GM12878 (cell line): Measurements from ENCODE around the gene ZNF165. TPM values are rescaled to one million over a fixed set of nuclear protein-coding genes. Genes with fewer than 3 reads are reported as not detected.
A peak's percentile ranks its signal among the peaks of the same experiment; 100 is the strongest.

Source experiments
- ATAC-seq: fragments of 200-7000 bp; cut with Tn5 transposase; 3 replicates; pipeline ENCODE4 v1.9.1; 2020; ENCODE audit warnings: mild to moderate bottlenecking, moderate library complexity
- BruUV-seq: library from RNA; stranded (reverse); fragments of 400-500 nt; replicated peaks from 2 replicates; lab custom pipeline; 2021; lab: Mats Ljungman, UMichigan
- CTCF ChIA-PET: fragments of 300-600 bp; sonication (Branson Sonifier 250); formaldehyde crosslinking; extraction: SDS; loops from one replicate; lab custom pipeline; 2021; ENCODE audit warnings: inconsistent platforms; lab: Yijun Ruan, JAX
- POLR2A ChIA-PET: fragments of 350-600 bp; formaldehyde crosslinking; extraction: SDS; loops from one replicate; lab custom pipeline; 2021; ENCODE audit warnings: inconsistent platforms; lab: Charles Lee
- RAD21 ChIA-PET: fragments of 300-600 bp; sonication (Branson Sonifier 250); formaldehyde crosslinking; loops from one replicate; lab custom pipeline; 2023; ENCODE audit warnings: antibody characterized with exemption; ENCODE audit not compliant: unreplicated experiment; lab: Charles Lee
- SMC1A ChIA-PET: fragments of 300-600 bp; sonication (Branson Sonifier 250); formaldehyde crosslinking; loops from one replicate; lab custom pipeline; 2023; ENCODE audit not compliant: unreplicated experiment, uncharacterized antibody; lab: Charles Lee
- DNase-seq: peaks from one replicate; pipeline ENCODE4 v3.0.0-alpha.2; 2011; ENCODE audit warnings: low read depth, low spot score
- FAIRE-seq: peaks from 3 replicates; lab custom pipeline; 2011; peaks lifted over from hg19 to GRCh38; lab: Jason Lieb, UNC
- H2AFZ ChIP-seq: 2 replicates; pipeline ENCODE4 v1.6.0; 2011; ENCODE audit warnings: low read depth, low read length, control low read depth; ENCODE audit not compliant: control insufficient read depth
- H3K27ac ChIP-seq: 2 replicates; pipeline ENCODE4 v1.5.1; 2011; ENCODE audit warnings: control low read depth; ENCODE audit not compliant: control insufficient read depth, insufficient read depth
- H3K27me3 ChIP-seq, 2 experiments: replicated peaks in 1 of 2; 2 replicates each; pipeline versions ENCODE4 v1.6.0 to v1.6.1; 2011; ENCODE audit warnings: low read length in 1 of 2; ENCODE audit not compliant: control insufficient read depth in 2 of 2, insufficient read depth in 2 of 2
- H3K36me3 ChIP-seq, 2 experiments: 2 replicates each; pipeline ENCODE4 v1.5.1; 2011; ENCODE audit warnings: low read length in 1 of 2; ENCODE audit not compliant: control insufficient read depth in 2 of 2, insufficient read depth in 2 of 2
- H3K4me1 ChIP-seq: 2 replicates; pipeline ENCODE4 v1.6.1; 2011; ENCODE audit warnings: mild to moderate bottlenecking, low read length, moderate library complexity, mixed read lengths; ENCODE audit not compliant: control insufficient read depth, insufficient read depth
- H3K4me2 ChIP-seq: 2 replicates; pipeline ENCODE4 v1.6.0; 2011; ENCODE audit warnings: control low read depth; ENCODE audit not compliant: control insufficient read depth, insufficient read depth
- H3K4me3 ChIP-seq: fragments of 200-600 bp; sonication (generic); 2 replicates; pipeline ENCODE4 v1.5.1; 2016
- H3K79me2 ChIP-seq: 2 replicates; pipeline ENCODE4 v1.6.0; 2011; ENCODE audit warnings: low read length; ENCODE audit not compliant: control insufficient read depth, insufficient read depth
- H3K9ac ChIP-seq: 2 replicates; pipeline ENCODE4 v1.8.0; 2011; ENCODE audit warnings: low read length, control low read depth, mixed read lengths; ENCODE audit not compliant: control insufficient read depth, insufficient read depth
- H3K9me3 ChIP-seq: replicated peaks from 3 replicates; pipeline ENCODE4 v1.5.1; 2011; ENCODE audit warnings: mild to moderate bottlenecking, low read length; ENCODE audit not compliant: control insufficient read depth, insufficient read depth
- H4K20me1 ChIP-seq: 2 replicates; pipeline ENCODE4 v1.6.0; 2011; ENCODE audit not compliant: control insufficient read depth, insufficient read depth
- EP300 ChIP-seq, 2 experiments: fragments of 150-350 bp in 1 of 2; IDR thresholded peaks; 2 replicates each; pipeline ENCODE4 v1.6.1; 2011 to 2012; ENCODE audit warnings: low read depth in 2 of 2, low read length in 2 of 2, borderline replicate concordance in 1 of 2, improper control_type of control experiment in 1 of 2, inconsistent platforms in 1 of 2; ENCODE audit not compliant: control insufficient read depth in 1 of 2
- LARP7 ChIP-seq: fragments of 450-650 bp; IDR thresholded peaks from 2 replicates; pipeline ENCODE4 v1.6.1; 2017; ENCODE audit warnings: mild to moderate bottlenecking
- NR2C2 ChIP-seq: IDR thresholded peaks from 2 replicates; pipeline ENCODE4 v1.6.1; 2011; ENCODE audit warnings: borderline replicate concordance, low read depth; ENCODE audit not compliant: control insufficient read depth, insufficient read length
- PAX8 ChIP-seq: fragments of 450-650 bp; IDR thresholded peaks from 2 replicates; pipeline ENCODE4 v1.6.1; 2017; ENCODE audit warnings: mild to moderate bottlenecking, moderate library complexity
- PML ChIP-seq: IDR thresholded peaks from 2 replicates; pipeline ENCODE4 v1.6.1; 2012; ENCODE audit warnings: low read length, inconsistent platforms
- RAD51 ChIP-seq: fragments of 450-650 bp; IDR thresholded peaks from 2 replicates; pipeline ENCODE4 v1.6.1; 2016; ENCODE audit warnings: moderate library complexity, mild to moderate bottlenecking, inconsistent platforms
- RB1 ChIP-seq: fragments of 450-650 bp; formaldehyde crosslinking; IDR thresholded peaks from 2 replicates; pipeline ENCODE4 v1.6.1; 2017; ENCODE audit warnings: mild to moderate bottlenecking, borderline replicate concordance
- RUNX3 ChIP-seq: IDR thresholded peaks from 2 replicates; pipeline ENCODE4 v1.6.1; 2012; ENCODE audit warnings: low read length, inconsistent platforms
- TCF3 ChIP-seq: IDR thresholded peaks from 2 replicates; pipeline ENCODE4 v1.6.1; 2012; ENCODE audit warnings: low read depth, mild to moderate bottlenecking, low read length, borderline replicate concordance; ENCODE audit not compliant: insufficient read depth
- YBX1 ChIP-seq: fragments of 450-650 bp; IDR thresholded peaks from 2 replicates; pipeline ENCODE4 v1.6.1; 2016; ENCODE audit warnings: antibody characterized with exemption
- YY1 ChIP-seq: IDR thresholded peaks from 2 replicates; pipeline ENCODE4 v1.6.1; 2011; ENCODE audit warnings: low read depth, mild to moderate bottlenecking, low read length
- WGBS: methylation state at CpG from one replicate; pipeline ENCODE4 v1.1.6; 2016; ENCODE audit warnings: low lambda C conversion rate; ENCODE audit not compliant: insufficient replicate concordance, insufficient coverage; ENCODE audit errors: missing lambda C conversion rate; 5-methylcytosine and 5-hydroxymethylcytosine counted together
- in situ Hi-C: fragments of 300-500 bp; cut with MboI; formaldehyde crosslinking; loops from 9 replicates; pipeline ENCODE4 v1.14.3; 2018; ENCODE audit warnings: mixed read lengths
- intact Hi-C: fragments of 100-400 bp; cut with micrococcal nuclease; formaldehyde crosslinking; loops from one replicate; pipeline ENCODE4 v1.14.2; 2022; ENCODE audit not compliant: unreplicated experiment
- polyA plus RNA-seq, 11 experiments: library from polyadenylated mRNA; depleted of rRNA in 4 of 11; unstranded in 6 of 11; stranded (reverse) in 5 of 11; fragments of >200 nt; fragmentation: Nextera tagmentation in 4 of 11; fragmentation: Illumina TruSeq in 1 of 11; extraction: Ambion mirVana in 4 of 11; extraction: Trizol in 1 of 11; gene quantifications; 1 replicate in 1 of 11; 2 replicates in 10 of 11; pipeline versions ENCODE4 v1.2.1 to v1.2.3, GENCODE V29; 2011 to 2016; ENCODE audit warnings: inconsistent platforms in 2 of 11, missing spikeins in 2 of 11, low read depth in 1 of 11
- total RNA-seq, 4 experiments: library from RNA; depleted of rRNA in 3 of 4; stranded (reverse); fragments of >200 nt in 3 of 4; fragmentation: Illumina TruSeq in 1 of 4; extraction: Trizol in 1 of 4; gene quantifications; 2 replicates each; pipeline versions ENCODE4 v1.2.1 to v1.2.3, GENCODE V29; 2013 to 2021
- TF ChIP-seq, protein P1 (sequence below): fragments of 150-350 bp; IDR thresholded peaks from 2 replicates; pipeline ENCODE4 v1.6.1; 2014; ENCODE audit warnings: mild to moderate bottlenecking, low read depth, low read length
- TF ChIP-seq, protein P2 (sequence below): IDR thresholded peaks from 2 replicates; pipeline ENCODE4 v1.6.1; 2012; ENCODE audit warnings: low read depth, low read length, improper control_type of control experiment
- TF ChIP-seq, protein P3 (sequence below): IDR thresholded peaks from 2 replicates; pipeline ENCODE4 v1.6.1; 2012; ENCODE audit warnings: low read depth, low read length, improper control_type of control experiment
- TF ChIP-seq, protein P4 (sequence below): IDR thresholded peaks from 2 replicates; pipeline ENCODE4 v1.6.1; 2011; ENCODE audit warnings: mild to moderate bottlenecking, low read depth, low read length, moderate library complexity; ENCODE audit not compliant: insufficient replicate concordance

The ZNF165 gene
- total and polyA plus RNA-seq, 10 of the 15 experiments (the other 5 are each of a cell fraction or from before 2014, with no cell fraction given), result 1.1 to 5.0 (median 2.9) TPM

DNA sequence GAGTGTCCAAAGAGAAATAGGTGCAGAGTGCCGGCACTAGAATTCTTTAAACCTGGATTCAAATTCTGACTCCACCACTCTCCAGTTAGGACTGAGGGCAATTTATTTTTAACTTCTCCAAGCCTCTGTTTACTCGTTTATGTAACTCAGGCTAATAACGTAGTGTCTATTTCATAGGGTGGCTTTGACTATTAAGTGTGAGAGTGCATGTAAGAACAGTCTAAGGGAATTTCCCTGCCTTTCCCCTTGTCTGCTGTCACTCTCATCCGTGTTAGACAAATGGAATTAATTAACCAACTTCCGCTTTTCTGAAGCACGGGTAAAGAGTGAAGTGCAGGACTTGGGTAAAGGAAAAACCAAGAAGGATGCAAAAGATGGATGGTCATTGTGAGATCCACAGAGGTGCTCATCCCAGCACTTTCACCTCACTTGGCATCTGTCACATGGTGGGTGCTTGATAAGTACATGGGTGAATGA is 57.2 kb downstream of the ZNF165 start:
- no peaks in the 10 kb centered on the region for H4K20me1 ChIP-seq
- H3K4me2 ChIP-seq, result peak overlapping the region; percentile 89
- in situ Hi-C loops, result no loop called here
- ChIA-PET SMC1A (interaction anchor here (1.0 to 2.3 kb wide), 8 partner anchors 10 to 219 kb away, joined by 3 to 8 read pairs (median 4); partner anchors contain the start of gene ZKSCAN4), CTCF (interaction anchor here (1.2 to 2.3 kb wide), 5 partner anchors 13 to 218 kb away, joined by 3 to 16 read pairs (median 6); partner anchors contain the start of genes ZKSCAN4 and ZSCAN16), RAD21 (interaction anchor here (0.8 to 3.1 kb wide), 6 partner anchors 25 to 245 kb away, joined by 3 to 11 read pairs (median 4); partner anchors contain the start of genes ZKSCAN4, ZSCAN26 and ZSCAN31), POLR2A (interaction anchor here (1.0 kb wide), 2 partner anchors 15 to 33 kb away, joined by 3 to 5 read pairs; no protein-coding TSS in a partner anchor)
- peaks cover 20% of the 10 kb centered on the region for H3K4me1 ChIP-seq
- WGBS, result 1% methylated on average over 6 of the region's 6 CpGs
- no TSS peak for BruUV-seq
- peak overlapping the region; percentile 91 for H2AFZ ChIP-seq
- H3K9me3 ChIP-seq, result no peaks in the 10 kb centered on the region
- H3K27ac ChIP-seq, result peak overlapping the region; percentile 92
- FAIRE-seq, result no peak
- H3K9ac ChIP-seq, result peak overlapping the region; percentile 97
- peak; percentile 55 for ATAC-seq
- intact Hi-C loops, result loop anchor here (1.0 to 10.0 kb wide), 5 partner anchors 57 to 303 kb away; partner anchors contain the start of genes ZKSCAN4, ZNF165 and ZSCAN12
- H3K27me3 ChIP-seq, result no peaks in the 10 kb centered on the region
- peak overlapping the region; percentile 88 for H3K4me3 ChIP-seq
- H3K36me3 ChIP-seq, result no peaks in the 10 kb centered on the region; a peak in 1 of 4 replicates
- H3K79me2 ChIP-seq, result peaks cover 46% of the 10 kb centered on the region
- peak; percentile 62 for DNase-seq
- TF ChIP-seq RB1, result no peak
- peak; percentile 54 for TF ChIP-seq RUNX3
- TF ChIP-seq EP300 (IDR thresholded peaks at IDR 0.05; ENCODE audit: borderline replicate concordance in 1 of 2, control insufficient read depth in 1 of 2, low read depth in 2 of 2, low read length in 2 of 2), result peak in 1 of 2 experiments; percentile 46; a peak in 1 of 4 replicates
- TF ChIP-seq, protein P1, sequence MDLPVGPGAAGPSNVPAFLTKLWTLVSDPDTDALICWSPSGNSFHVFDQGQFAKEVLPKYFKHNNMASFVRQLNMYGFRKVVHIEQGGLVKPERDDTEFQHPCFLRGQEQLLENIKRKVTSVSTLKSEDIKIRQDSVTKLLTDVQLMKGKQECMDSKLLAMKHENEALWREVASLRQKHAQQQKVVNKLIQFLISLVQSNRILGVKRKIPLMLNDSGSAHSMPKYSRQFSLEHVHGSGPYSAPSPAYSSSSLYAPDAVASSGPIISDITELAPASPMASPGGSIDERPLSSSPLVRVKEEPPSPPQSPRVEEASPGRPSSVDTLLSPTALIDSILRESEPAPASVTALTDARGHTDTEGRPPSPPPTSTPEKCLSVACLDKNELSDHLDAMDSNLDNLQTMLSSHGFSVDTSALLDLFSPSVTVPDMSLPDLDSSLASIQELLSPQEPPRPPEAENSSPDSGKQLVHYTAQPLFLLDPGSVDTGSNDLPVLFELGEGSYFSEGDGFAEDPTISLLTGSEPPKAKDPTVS, result no peak
- 0 out of 2 replicates have a peak, but pooled peaks have one; percentile 60 for TF ChIP-seq PAX8
- TF ChIP-seq, protein P2, sequence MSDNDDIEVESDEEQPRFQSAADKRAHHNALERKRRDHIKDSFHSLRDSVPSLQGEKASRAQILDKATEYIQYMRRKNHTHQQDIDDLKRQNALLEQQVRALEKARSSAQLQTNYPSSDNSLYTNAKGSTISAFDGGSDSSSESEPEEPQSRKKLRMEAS, result no peak
- no peak for TF ChIP-seq LARP7
- TF ChIP-seq YBX1, result no peak
- no peak for TF ChIP-seq YY1
- TF ChIP-seq NR2C2, result no peak
- TF ChIP-seq, protein P3, sequence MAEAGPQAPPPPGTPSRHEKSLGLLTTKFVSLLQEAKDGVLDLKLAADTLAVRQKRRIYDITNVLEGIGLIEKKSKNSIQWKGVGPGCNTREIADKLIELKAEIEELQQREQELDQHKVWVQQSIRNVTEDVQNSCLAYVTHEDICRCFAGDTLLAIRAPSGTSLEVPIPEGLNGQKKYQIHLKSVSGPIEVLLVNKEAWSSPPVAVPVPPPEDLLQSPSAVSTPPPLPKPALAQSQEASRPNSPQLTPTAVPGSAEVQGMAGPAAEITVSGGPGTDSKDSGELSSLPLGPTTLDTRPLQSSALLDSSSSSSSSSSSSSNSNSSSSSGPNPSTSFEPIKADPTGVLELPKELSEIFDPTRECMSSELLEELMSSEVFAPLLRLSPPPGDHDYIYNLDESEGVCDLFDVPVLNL, result no peak
- TF ChIP-seq PML, result no peak; the same call in 1 of the 2 replicates
- TF ChIP-seq, protein P4, sequence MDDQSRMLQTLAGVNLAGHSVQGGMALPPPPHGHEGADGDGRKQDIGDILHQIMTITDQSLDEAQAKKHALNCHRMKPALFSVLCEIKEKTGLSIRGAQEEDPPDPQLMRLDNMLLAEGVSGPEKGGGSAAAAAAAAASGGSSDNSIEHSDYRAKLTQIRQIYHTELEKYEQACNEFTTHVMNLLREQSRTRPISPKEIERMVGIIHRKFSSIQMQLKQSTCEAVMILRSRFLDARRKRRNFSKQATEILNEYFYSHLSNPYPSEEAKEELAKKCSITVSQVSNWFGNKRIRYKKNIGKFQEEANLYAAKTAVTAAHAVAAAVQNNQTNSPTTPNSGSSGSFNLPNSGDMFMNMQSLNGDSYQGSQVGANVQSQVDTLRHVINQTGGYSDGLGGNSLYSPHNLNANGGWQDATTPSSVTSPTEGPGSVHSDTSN, result peak; percentile 80
- TF ChIP-seq TCF3, result no peak
- TF ChIP-seq RAD51, result no peak
